Activated T-cell treated with anti-CD3 and anti-CD28 coated beads, Interleukin-2, amount 50 U/mL, for 24 hours (primary cell): ENCODE results near the gene APOL2.
A peak's percentile ranks its signal among the peaks of the same experiment; 100 is the strongest.
"Not testable (repeated sequence)": the region's sequence is repeated elsewhere in the genome, so short reads cannot be mapped to it uniquely, and the experiment has no call there.

Source experiments
- DNase-seq: peaks from one replicate; pipeline ENCODE4 v3.0.0-alpha.2; 2020
- H3K27ac Mint-ChIP-seq: 2 replicates; pipeline ENCODE4 v1.8.0; 2020; ENCODE audit warnings: mild to moderate bottlenecking, mixed read lengths
- H3K27me3 Mint-ChIP-seq: 2 replicates; pipeline ENCODE4 v1.8.0; 2020; ENCODE audit warnings: mixed read lengths
- H3K36me3 Mint-ChIP-seq: 2 replicates; pipeline ENCODE4 v1.8.0; 2020; ENCODE audit warnings: low read depth, mixed read lengths
- H3K4me1 Mint-ChIP-seq: 2 replicates; pipeline ENCODE4 v1.8.0; 2020; ENCODE audit warnings: low read depth, mixed read lengths
- H3K4me3 Mint-ChIP-seq: 2 replicates; pipeline ENCODE4 v1.8.0; 2020; ENCODE audit warnings: mild to moderate bottlenecking, moderate library complexity, mixed read lengths
- H3K9me3 Mint-ChIP-seq: 2 replicates; pipeline ENCODE4 v1.8.0; 2020; ENCODE audit warnings: mixed read lengths

The APOL2 gene

DNA sequence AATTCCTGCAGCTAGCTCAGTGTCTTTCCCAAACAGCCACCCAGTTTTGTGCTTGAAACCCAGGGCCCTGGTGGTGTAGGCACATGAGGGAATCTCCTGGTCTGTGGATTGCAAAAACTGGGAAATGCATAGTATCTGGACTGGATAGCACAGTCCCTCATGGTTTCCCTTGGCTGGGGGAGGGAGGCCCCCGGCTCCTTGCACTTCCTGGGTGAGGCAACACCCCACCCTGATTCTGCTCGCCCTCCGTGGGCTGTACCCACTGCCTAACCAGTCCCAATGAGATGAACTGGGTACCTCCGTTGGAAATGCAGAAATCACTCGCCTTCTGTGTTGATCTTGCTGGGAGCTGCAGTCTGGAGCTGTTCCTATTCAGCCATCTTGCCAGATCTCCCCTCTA lies 32.6 kb upstream of the APOL2 start:
- H3K36me3 Mint-ChIP-seq, result peaks cover 15% of the 10 kb centered on the region
- peak overlapping the region; percentile 57 for H3K27ac Mint-ChIP-seq
- DNase-seq, H3K4me3 Mint-ChIP-seq, H3K9me3 Mint-ChIP-seq, H3K27me3 Mint-ChIP-seq: not testable (repeated sequence)
- peaks cover 15% of the 10 kb centered on the region for H3K4me1 Mint-ChIP-seq

DNA sequence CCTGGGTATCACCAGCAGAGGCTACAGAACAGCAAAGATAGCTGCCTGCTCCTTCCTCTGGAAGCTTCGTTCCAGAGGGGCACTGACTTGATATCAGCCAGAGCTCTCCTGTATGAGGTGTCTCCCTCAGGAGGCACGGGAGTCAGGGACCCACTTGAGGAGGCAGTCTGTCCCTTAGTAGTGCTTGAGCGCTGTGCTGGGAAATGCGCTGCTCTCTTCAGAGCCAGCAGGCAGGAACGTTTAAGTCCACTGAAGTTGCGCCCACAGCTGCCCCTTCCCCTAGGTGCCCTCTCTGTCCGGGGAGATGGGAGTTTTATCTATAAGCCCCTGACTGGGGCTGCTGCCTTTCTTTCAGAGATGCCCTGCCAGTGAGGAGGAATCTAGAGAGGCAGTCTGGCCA lies 31.9 kb upstream of the APOL2 start:
- H3K9me3 Mint-ChIP-seq, H3K4me3 Mint-ChIP-seq, H3K27me3 Mint-ChIP-seq, DNase-seq: not testable (repeated sequence)
- H3K4me1 Mint-ChIP-seq, result peaks cover 12% of the 10 kb centered on the region
- peak overlapping the region; percentile 57 for H3K27ac Mint-ChIP-seq
- H3K36me3 Mint-ChIP-seq, result peaks cover 21% of the 10 kb centered on the region

DNA sequence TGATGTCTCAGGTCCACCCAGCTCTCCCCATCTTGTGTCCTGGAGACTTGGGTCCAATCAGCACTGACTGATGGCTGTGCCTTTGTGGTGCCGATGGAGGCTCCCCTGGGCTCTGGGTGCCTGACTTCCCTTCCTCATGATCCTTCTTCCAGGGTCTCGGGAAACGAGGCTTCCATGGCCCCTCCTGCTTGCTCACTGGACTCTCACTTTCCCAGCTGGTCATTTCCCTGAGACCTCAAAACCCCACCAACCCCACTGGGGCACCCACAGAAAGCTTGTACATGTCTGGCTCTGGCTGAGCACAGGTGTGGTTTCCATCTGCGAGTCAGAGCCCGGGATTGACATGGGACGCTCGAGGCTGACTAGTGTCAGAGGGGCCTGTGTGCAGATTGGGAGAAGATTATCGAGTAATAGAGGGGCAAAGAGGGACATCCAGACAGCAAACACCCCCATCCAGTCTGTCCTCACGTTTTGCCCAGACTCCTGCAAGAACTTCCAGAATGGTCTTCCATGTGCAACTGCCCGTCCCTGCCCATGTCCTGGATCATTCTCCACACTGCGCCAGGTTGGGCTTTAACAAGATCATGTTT lies 28.7 kb upstream of the APOL2 start:
- no peaks in the 10 kb centered on the region for H3K27me3 Mint-ChIP-seq
- no peaks in the 10 kb centered on the region for H3K9me3 Mint-ChIP-seq
- DNase-seq, result no peak
- H3K4me1 Mint-ChIP-seq, result no peaks in the 10 kb centered on the region
- H3K27ac Mint-ChIP-seq, result peak overlapping the region; percentile 23
- H3K4me3 Mint-ChIP-seq, result no peak overlapping the region
- H3K36me3 Mint-ChIP-seq, result peaks cover 52% of the 10 kb centered on the region

GRCh38 chr22:36267058-36267457 lies 27.7 kb upstream of the APOL2 start:
- no peak for DNase-seq
- Mint-ChIP-seq H3K4me3 (no peak overlapping the region), H3K36me3 (peaks cover 61% of the 10 kb centered on the region), H3K9me3 (no peaks in the 10 kb centered on the region), H3K27me3 (no peaks in the 10 kb centered on the region), H3K27ac (no peak overlapping the region), H3K4me1 (no peaks in the 10 kb centered on the region)

GRCh38 chr22:36263886-36264664 lies 24.7 kb upstream of the APOL2 start:
- not testable (repeated sequence) for H3K27ac Mint-ChIP-seq, DNase-seq, H3K4me3 Mint-ChIP-seq, H3K9me3 Mint-ChIP-seq, H3K27me3 Mint-ChIP-seq, H3K4me1 Mint-ChIP-seq
- H3K36me3 Mint-ChIP-seq, result peaks cover 91% of the 10 kb centered on the region

DNA sequence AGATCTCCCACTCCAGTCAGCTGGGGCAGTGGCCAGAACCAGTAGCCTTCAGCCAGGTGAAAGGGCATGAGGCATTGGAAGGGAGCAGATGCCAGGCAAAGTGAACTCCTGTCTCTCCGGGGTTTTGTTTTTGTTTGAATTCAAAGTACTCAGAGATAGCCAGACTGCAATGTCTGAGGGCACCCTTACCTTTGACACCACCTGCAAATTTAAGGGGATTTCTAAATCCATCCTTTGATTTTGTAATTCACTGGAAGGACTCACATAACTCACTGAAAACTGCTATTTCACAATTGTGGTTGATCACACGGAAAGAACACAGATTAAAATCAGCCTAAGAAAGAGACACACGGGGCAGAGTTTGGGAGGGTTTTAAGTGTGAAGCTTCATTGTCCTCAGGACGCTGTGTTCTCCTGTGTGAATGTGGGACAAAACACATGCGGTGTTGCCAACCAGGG lies 23.9 kb upstream of the APOL2 start:
- H3K27me3 Mint-ChIP-seq, H3K27ac Mint-ChIP-seq, DNase-seq, H3K4me3 Mint-ChIP-seq, H3K9me3 Mint-ChIP-seq: not testable (repeated sequence)
- H3K4me1 Mint-ChIP-seq, result peaks cover 14% of the 10 kb centered on the region
- H3K36me3 Mint-ChIP-seq, result peaks cover 96% of the 10 kb centered on the region

DNA sequence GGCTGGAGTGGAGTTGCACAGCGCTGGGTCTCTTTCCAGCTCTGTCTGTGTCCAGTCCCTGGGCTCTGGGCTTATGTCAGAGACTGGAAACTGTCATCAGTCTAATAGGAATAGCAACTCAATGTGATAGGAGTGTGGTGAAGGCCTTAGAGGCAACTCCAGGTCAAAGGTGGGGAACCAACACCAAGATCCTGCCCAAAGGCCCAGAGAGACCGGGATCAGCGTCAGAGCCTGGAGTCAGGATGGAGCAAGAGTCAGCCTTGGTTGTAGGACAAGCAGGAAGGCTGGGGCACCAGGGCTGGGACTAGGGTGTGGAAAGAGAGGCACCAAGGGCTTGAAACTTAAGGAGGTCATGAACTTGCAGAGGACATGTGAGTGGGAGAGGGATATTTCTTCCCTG lies 23.0 kb upstream of the APOL2 start:
- not testable (repeated sequence) for H3K4me3 Mint-ChIP-seq, H3K9me3 Mint-ChIP-seq, H3K27me3 Mint-ChIP-seq, DNase-seq, H3K27ac Mint-ChIP-seq
- peaks cover 96% of the 10 kb centered on the region for H3K36me3 Mint-ChIP-seq
- peaks cover 22% of the 10 kb centered on the region for H3K4me1 Mint-ChIP-seq

DNA sequence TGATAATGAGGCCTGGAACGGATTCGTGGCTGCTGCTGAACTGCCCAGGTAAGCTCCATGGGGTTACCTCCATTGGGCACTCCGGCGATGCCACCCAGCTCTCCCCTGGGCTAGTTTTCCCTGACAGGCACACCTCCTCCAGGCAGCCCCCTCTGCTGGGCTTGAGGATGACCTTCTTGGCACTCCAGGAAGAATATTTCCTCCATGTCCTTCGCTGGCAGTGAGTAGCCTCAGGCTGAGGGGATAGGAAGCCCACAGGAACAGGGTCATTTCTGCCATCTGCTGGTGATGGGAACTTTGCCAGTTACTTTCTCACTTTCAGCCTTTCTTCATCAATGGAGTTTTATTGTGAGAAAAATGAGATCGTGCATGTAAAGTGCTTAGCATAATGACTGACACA lies 22.3 kb upstream of the APOL2 start:
- not testable (repeated sequence) for H3K27ac Mint-ChIP-seq, H3K4me3 Mint-ChIP-seq, H3K27me3 Mint-ChIP-seq

GRCh38 chr22:36259615-36260300 lies 20.4 kb upstream of the APOL2 start:
- peak overlapping the region; percentile 86 for H3K27ac Mint-ChIP-seq

More for the DNA sequence above, 22.3 kb upstream of the APOL2 start:
- peaks cover 28% of the 10 kb centered on the region for H3K4me1 Mint-ChIP-seq
- not testable (repeated sequence) for H3K9me3 Mint-ChIP-seq, DNase-seq
- H3K36me3 Mint-ChIP-seq, result peaks cover 96% of the 10 kb centered on the region

DNA sequence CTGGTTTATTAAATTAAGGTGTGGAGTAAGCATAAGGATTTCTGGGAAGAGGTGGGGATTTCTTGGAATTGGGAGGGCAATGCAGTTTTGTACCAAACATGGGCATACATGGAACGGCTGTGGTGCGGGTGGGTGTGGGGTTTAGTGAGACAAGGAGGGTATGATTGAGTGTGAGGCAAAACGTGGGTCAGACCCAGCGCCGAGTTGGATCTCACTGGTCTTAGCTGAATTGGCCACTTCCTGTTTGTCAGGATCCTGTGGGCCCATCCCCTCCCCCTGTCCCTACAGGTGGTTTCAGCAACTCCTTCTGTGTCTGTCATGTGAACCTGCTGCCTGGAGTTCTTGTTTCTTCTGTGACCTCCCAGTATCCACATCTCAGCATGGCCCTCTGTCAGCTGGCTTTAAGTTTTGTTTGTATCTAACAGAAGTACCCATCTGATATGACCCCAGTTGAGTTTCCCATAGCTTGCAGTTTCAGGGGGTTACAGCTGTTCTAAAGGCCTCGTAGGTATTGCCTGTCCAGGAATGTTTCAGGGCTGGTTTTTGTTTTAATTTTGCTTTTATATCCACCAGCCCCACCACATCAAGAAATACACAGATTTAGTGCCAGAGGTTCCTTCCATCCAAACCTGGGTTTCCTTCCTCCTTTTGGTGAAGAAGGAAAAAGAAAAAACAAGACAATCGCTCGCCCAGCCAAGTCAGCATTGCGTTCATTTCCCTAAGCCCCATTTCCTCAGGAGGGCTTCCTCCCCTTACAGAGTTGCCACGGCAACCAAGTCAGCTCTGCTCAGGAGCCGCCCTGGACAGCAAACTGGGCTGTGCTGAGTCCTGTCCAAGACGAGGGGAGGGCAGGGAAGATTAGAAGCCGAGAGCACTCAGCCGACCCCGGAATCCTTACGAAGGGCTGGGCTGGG lies 19.6 kb upstream of the APOL2 start:
- Mint-ChIP-seq H3K36me3 (peaks cover 90% of the 10 kb centered on the region), H3K4me1 (peaks cover 54% of the 10 kb centered on the region), H3K27me3 (no peaks in the 10 kb centered on the region), H3K27ac (peak overlapping the region; percentile 86), H3K4me3 (peak overlapping the region; percentile 35), H3K9me3 (no peaks in the 10 kb centered on the region)
- peak; percentile 54 for DNase-seq

More at GRCh38 chr22:36259615-36260300, 20.4 kb upstream of the APOL2 start:
- H3K9me3 Mint-ChIP-seq, result no peaks in the 10 kb centered on the region
- H3K4me3 Mint-ChIP-seq, result no peak overlapping the region
- peaks cover 92% of the 10 kb centered on the region for H3K36me3 Mint-ChIP-seq
- H3K27me3 Mint-ChIP-seq, result no peaks in the 10 kb centered on the region
- peaks cover 46% of the 10 kb centered on the region for H3K4me1 Mint-ChIP-seq
- no peak for DNase-seq

DNA sequence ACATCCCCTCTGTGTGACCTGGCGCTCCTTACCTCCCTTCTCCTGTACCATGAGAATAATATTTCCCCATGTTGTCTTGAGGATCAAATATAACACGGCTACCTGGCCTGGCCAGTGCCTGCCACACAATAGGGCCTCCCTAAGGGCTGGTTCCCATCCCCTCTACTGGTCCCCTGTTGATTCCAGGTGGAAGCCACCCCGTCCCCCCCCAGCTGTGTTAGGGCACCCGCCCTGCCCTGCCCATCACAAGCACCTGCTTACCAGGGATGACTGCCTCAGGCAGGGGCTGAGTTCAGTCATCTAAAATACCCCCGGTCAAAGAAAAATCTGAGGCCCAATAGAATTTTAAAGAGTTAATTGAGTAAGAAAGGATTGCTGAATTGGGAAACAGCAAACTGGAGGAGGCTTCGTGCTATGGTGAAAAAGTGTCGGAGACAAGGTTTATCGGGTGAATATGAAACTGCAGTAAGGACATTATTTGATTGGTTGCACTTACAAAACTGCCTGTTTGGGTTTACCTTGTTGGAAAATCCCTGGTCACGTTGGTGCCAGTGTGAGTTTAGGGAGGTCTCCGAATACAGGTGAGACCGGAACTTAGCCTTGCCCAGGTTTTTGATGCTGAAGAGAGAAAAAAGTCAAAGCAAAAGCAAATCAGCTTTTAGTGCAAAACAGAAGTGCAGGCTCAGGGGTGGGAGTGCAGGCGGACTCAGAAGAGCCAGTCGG lies 18.8 kb upstream of the APOL2 start:
- DNase-seq, result no peak
- Mint-ChIP-seq H3K4me1 (peaks cover 62% of the 10 kb centered on the region), H3K36me3 (peaks cover 90% of the 10 kb centered on the region)

DNA sequence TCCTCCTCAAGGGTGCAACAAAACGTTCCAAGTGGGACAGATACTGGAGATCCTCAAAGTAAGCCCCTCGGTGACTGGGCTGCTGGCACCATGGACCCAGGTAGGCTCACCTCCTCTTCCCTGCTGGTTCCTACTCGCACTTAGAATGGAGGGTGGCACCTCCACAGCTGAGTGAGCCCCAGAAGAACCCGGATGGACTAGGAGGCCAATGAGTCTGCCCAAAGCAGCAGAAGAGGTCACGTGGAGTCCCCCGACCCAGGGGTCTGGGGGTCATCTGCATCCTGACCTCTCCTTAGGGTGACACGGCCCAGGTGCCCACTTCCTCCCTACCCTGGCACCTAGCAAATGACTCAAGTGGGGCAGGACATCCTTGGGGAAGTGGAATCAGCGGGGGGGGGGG lies 18.0 kb upstream of the APOL2 start:
- no peak for DNase-seq
- H3K27me3 Mint-ChIP-seq, result no peaks in the 10 kb centered on the region
- no peak overlapping the region for H3K4me3 Mint-ChIP-seq
- no peaks in the 10 kb centered on the region for H3K9me3 Mint-ChIP-seq
- H3K4me1 Mint-ChIP-seq, result peaks cover 70% of the 10 kb centered on the region
- peak overlapping the region; percentile 58 for H3K27ac Mint-ChIP-seq
- peaks cover 84% of the 10 kb centered on the region for H3K36me3 Mint-ChIP-seq

More for the DNA sequence above, 18.8 kb upstream of the APOL2 start:
- Mint-ChIP-seq H3K9me3 (no peaks in the 10 kb centered on the region), H3K27me3 (no peaks in the 10 kb centered on the region), H3K27ac (peak overlapping the region; percentile 86), H3K4me3 (peak overlapping the region; percentile 35)

DNA sequence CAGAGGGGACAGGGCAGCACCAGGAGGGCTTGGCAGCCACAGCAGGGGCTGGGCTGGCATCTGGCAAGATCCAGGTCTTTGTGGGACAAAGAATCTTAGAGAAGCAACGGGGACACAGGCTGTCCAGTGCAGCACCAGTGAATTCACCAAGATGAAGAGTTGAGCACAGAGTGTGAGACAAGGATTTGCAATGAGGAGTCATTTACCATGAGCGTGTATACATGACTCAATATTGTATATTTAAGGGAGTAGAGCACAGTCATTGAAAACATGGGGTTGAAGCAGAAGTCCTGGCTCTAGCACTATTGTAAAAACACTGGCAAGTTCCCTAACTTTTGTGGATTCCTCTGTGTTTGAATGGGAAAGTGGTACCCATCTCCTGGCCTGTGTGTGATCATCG lies 17.2 kb upstream of the APOL2 start:
- peak overlapping the region; percentile 80 for H3K27ac Mint-ChIP-seq
- peaks cover 78% of the 10 kb centered on the region for H3K4me1 Mint-ChIP-seq
- H3K9me3 Mint-ChIP-seq, result no peaks in the 10 kb centered on the region
- no peak for DNase-seq
- H3K27me3 Mint-ChIP-seq, result no peaks in the 10 kb centered on the region
- H3K36me3 Mint-ChIP-seq, result peaks cover 76% of the 10 kb centered on the region
- peak overlapping the region; percentile 16 for H3K4me3 Mint-ChIP-seq
